Measurements from ENCODE around the gene TSC2. TPM values are rescaled to one million over a fixed set of nuclear protein-coding genes. Genes with fewer than 3 reads are reported as not detected.

The TSC2 gene
- total and polyA plus RNA-seq, 8 donors = 51.0 to 172 (median 83.6) TPM

- 12 to 15% methylated on average over 8 of the region's 8 CpGs for WGBS, 2 donors
Measured at GRCh38 chr16:2046893-2047329, 874 bp upstream of the TSC2 start.

GRCh38 chr16:2048116-2048543 lies 345 bp downstream of the TSC2 start:
- 1% methylated on average over 30 of the region's 30 CpGs for WGBS, 2 donors
- DNase-seq (no peak), ATAC-seq (peak; percentile 8 to 39 (median 22)), FAIRE-seq (no peak)
- Histone ChIP-seq H3K4me1 (peaks cover 0 to 13% (median 10%) of the 10 kb centered on the region in 3 donors), H3K36me3 (peaks cover 0 to 4% (median 0%) of the 10 kb centered on the region in 3 donors), H3K27ac (peak overlapping the region in 3 of 4 donors; percentile 18 to 53 (median 29)), H3K27me3 (no peaks in the 10 kb centered on the region), H3K9me3 (no peaks in the 10 kb centered on the region), H3K4me3 (peak overlapping the region; percentile 90 to 96 (median 94))
- no peak for TF ChIP-seq CTCF (IDR thresholded peaks at IDR 0.05)
- intact Hi-C loops (cut with DNase I) = no loop called here

More at GRCh38 chr16:2046893-2047329, 874 bp upstream of the TSC2 start:
- peak overlapping the region; percentile 90 to 96 (median 94) for H3K4me3 ChIP-seq
- no peak for TF ChIP-seq CTCF (IDR thresholded peaks at IDR 0.05)
- no peaks in the 10 kb centered on the region for H3K27me3 ChIP-seq
- H3K36me3 ChIP-seq = no peaks in the 10 kb centered on the region
- no peaks in the 10 kb centered on the region for H3K9me3 ChIP-seq
- ATAC-seq (no peak), DNase-seq (no peak), FAIRE-seq (no peak)
- intact Hi-C loops (cut with DNase I) = no loop called here
- peak overlapping the region in 3 of 4 donors; percentile 52 to 61 (median 53) for H3K27ac ChIP-seq
- peaks cover 0 to 13% (median 10%) of the 10 kb centered on the region in 3 donors for H3K4me1 ChIP-seq

- ATAC-seq = no peak
- intact Hi-C loops (cut with DNase I) = no loop called here
Measured at GRCh38 chr16:2053211-2053610, 5.4 kb downstream of the TSC2 start.

GRCh38 chr16:2053897-2054296 lies 6.1 kb downstream of the TSC2 start:
- peak in 2 of 6 donors; percentile 15 to 63 for DNase-seq
- 94 to 97% methylated on average over 17 of the region's 17 CpGs for WGBS, 2 donors
- no peaks in the 10 kb centered on the region for H3K9me3 ChIP-seq
- no peak overlapping the region for H3K27ac ChIP-seq
- H3K4me3 ChIP-seq = no peak overlapping the region
- peaks cover 0 to 5% (median 2%) of the 10 kb centered on the region in 3 donors for H3K4me1 ChIP-seq
- no peak for FAIRE-seq
- H3K36me3 ChIP-seq = peaks cover 0 to 17% (median 8%) of the 10 kb centered on the region in 3 donors
- no peak for ATAC-seq
- intact Hi-C loops (cut with DNase I) = no loop called here
- no peak for TF ChIP-seq CTCF (IDR thresholded peaks at IDR 0.05)
- H3K27me3 ChIP-seq = no peaks in the 10 kb centered on the region

More at GRCh38 chr16:2053211-2053610, 5.4 kb downstream of the TSC2 start:
- TF ChIP-seq CTCF (IDR thresholded peaks at IDR 0.05) = no peak
- Histone ChIP-seq H3K4me3 (no peak overlapping the region), H3K9me3 (no peaks in the 10 kb centered on the region), H3K27ac (no peak overlapping the region), H3K36me3 (peaks cover 0 to 17% (median 8%) of the 10 kb centered on the region in 3 donors), H3K4me1 (peaks cover 0 to 9% (median 8%) of the 10 kb centered on the region in 3 donors), H3K27me3 (no peaks in the 10 kb centered on the region)
- DNase-seq (peak in 2 of 6 donors; percentile 19 to 64), FAIRE-seq (no peak)
- WGBS, 2 donors = 95 to 97% methylated on average over 21 of the region's 21 CpGs

GRCh38 chr16:2054543-2055245 lies 6.9 kb downstream of the TSC2 start:
- DNase-seq = peak; percentile 59 to 90 (median 76)
- TF ChIP-seq CTCF (IDR thresholded peaks at IDR 0.05) = no peak
- H3K27me3 ChIP-seq = no peaks in the 10 kb centered on the region
- 65 to 66% methylated on average over 29 of the region's 29 CpGs for WGBS, 2 donors
- ATAC-seq = peak; percentile 66 to 94 (median 90)
- peaks cover 0 to 17% (median 8%) of the 10 kb centered on the region in 3 donors for H3K36me3 ChIP-seq
- intact Hi-C loops (cut with DNase I) = no loop called here
- no peaks in the 10 kb centered on the region for H3K4me1 ChIP-seq
- no peak for FAIRE-seq
- peak overlapping the region; percentile 16 to 59 (median 37) for H3K27ac ChIP-seq
- H3K4me3 ChIP-seq = no peak overlapping the region
- no peaks in the 10 kb centered on the region for H3K9me3 ChIP-seq

All from pancreas (tissue), 10 donors.